BJ (cell line): ENCODE data around the gene ADARB2. TPM values are rescaled to one million over a fixed set of nuclear protein-coding genes. Genes with fewer than 3 reads are reported as not detected.

ENCODE experiments used
- CTCF ChIA-PET: fragments of 350-600 bp; formaldehyde crosslinking; extraction: SDS; loops from one replicate; lab custom pipeline; 2021; ENCODE audit warnings: antibody characterized with exemption, inconsistent platforms; lab: Yijun Ruan, JAX
- POLR2A ChIA-PET: fragments of 300-600 bp; sonication (Branson Sonifier 250); formaldehyde crosslinking; extraction: SDS; loops from one replicate; lab custom pipeline; 2021; ENCODE audit warnings: antibody characterized with exemption; lab: Charles Lee
- DNase-seq: peaks from one replicate; pipeline ENCODE4 v3.0.0-alpha.2; 2011; ENCODE audit warnings: low read depth
- H3K27me3 ChIP-seq: 2 replicates; pipeline ENCODE4 v1.6.0; 2011; ENCODE audit warnings: low read length; ENCODE audit not compliant: control insufficient read depth, insufficient read depth
- H3K36me3 ChIP-seq: 2 replicates; pipeline ENCODE4 v1.5.1; 2011; ENCODE audit warnings: low read length; ENCODE audit not compliant: control insufficient read depth, insufficient read depth
- H3K4me3 ChIP-seq: 2 replicates; pipeline ENCODE4 v1.5.1; 2011; ENCODE audit warnings: low read depth, mild to moderate bottlenecking, control low read depth, low read length
- CTCF ChIP-seq: IDR thresholded peaks from 2 replicates; pipeline ENCODE4 v1.5.1; 2011; ENCODE audit warnings: low read depth, mild to moderate bottlenecking, control low read depth, inconsistent platforms, low read length, moderate library complexity; ENCODE audit not compliant: insufficient read depth
- polyA plus RNA-seq: library from polyadenylated mRNA; depleted of rRNA; stranded (reverse); fragments of >200 nt; gene quantifications from 2 replicates; pipeline ENCODE4 v1.2.3, GENCODE V29; 2011

ADARB2 gene
- polyA plus RNA-seq, 1 experiment = not detected

GRCh38 chr10:1525354-1526162, 211.8 kb downstream of the ADARB2 start:
- ChIA-PET CTCF (interaction anchor here (0.7 kb wide), 1 partner anchor 559 kb away, joined by 3 read pairs; no protein-coding TSS in a partner anchor), POLR2A (no interaction called here)
- H3K27me3 ChIP-seq = no peaks in the 10 kb centered on the region
- no peak overlapping the region for H3K4me3 ChIP-seq
- DNase-seq = no peak
- no peak for TF ChIP-seq CTCF
- H3K36me3 ChIP-seq = no peaks in the 10 kb centered on the region

- DNase-seq = no peak
- no peak for TF ChIP-seq CTCF
- CTCF ChIA-PET = no interaction called here
- Histone ChIP-seq H3K4me3 (no peak overlapping the region), H3K27me3 (no peaks in the 10 kb centered on the region), H3K36me3 (no peaks in the 10 kb centered on the region)
- POLR2A ChIA-PET = no interaction called here
Observed at GRCh38 chr10:1524540-1524939, 212.8 kb downstream of the ADARB2 start.

GRCh38 chr10:1523221-1523620, 214.1 kb downstream of the ADARB2 start:
- TF ChIP-seq CTCF = no peak
- DNase-seq = no peak
- Histone ChIP-seq H3K27me3 (no peaks in the 10 kb centered on the region), H3K36me3 (no peaks in the 10 kb centered on the region), H3K4me3 (no peak overlapping the region)
- POLR2A ChIA-PET = no interaction called here
- CTCF ChIA-PET = interaction anchor here (0.6 kb wide), 1 partner anchor 12 kb away, joined by 3 read pairs; no protein-coding TSS in a partner anchor

GRCh38 chr10:1522237-1522636, 215.1 kb downstream of the ADARB2 start:
- ChIA-PET CTCF (no interaction called here), POLR2A (no interaction called here)
- no peak for DNase-seq
- Histone ChIP-seq H3K4me3 (no peak overlapping the region), H3K36me3 (no peaks in the 10 kb centered on the region), H3K27me3 (no peaks in the 10 kb centered on the region)
- no peak for TF ChIP-seq CTCF

GRCh38 chr10:1521741-1522140, 215.6 kb downstream of the ADARB2 start:
- no peaks in the 10 kb centered on the region for H3K36me3 ChIP-seq
- CTCF ChIA-PET = no interaction called here
- H3K4me3 ChIP-seq = no peak overlapping the region
- POLR2A ChIA-PET = no interaction called here
- DNase-seq = no peak
- no peak for TF ChIP-seq CTCF
- H3K27me3 ChIP-seq = no peaks in the 10 kb centered on the region
